RCC 7860 (cell line): Measurements from ENCODE around the gene MAML3.

ENCODE experiments used
- DNase-seq: peaks from one replicate; pipeline ENCODE4 v3.0.0-alpha.2; 2015; ENCODE audit warnings: low spot score
- FAIRE-seq: peaks from 2 replicates; lab custom pipeline; 2012; peaks lifted over from hg19 to GRCh38; lab: Jason Lieb, UNC

The MAML3 gene

GRCh38 chr4:139940600-139940999 is 213.4 kb downstream of the MAML3 start:
- FAIRE-seq (no peak), DNase-seq (no peak)

- no peak for FAIRE-seq
- DNase-seq, result no peak
These were observed 215.6 kb downstream of the MAML3 start for GRCh38 chr4:139938414-139938813.

- FAIRE-seq, result no peak
- no peak for DNase-seq
These were observed 218.1 kb downstream of the MAML3 start for GRCh38 chr4:139935911-139936310.

- FAIRE-seq, result no peak
These were observed 219.2 kb downstream of the MAML3 start for GRCh38 chr4:139934708-139935195.

GRCh38 chr4:139934057-139934707 is 219.8 kb downstream of the MAML3 start:
- FAIRE-seq (no peak), DNase-seq (no peak)

More at GRCh38 chr4:139934708-139935195, 219.2 kb downstream of the MAML3 start:
- DNase-seq, result no peak

- no peak for FAIRE-seq
- DNase-seq, result peak; percentile 29
These were observed 220.4 kb downstream of the MAML3 start for GRCh38 chr4:139933541-139933940.

GRCh38 chr4:139933104-139933503 is 220.9 kb downstream of the MAML3 start:
- DNase-seq, result no peak
- no peak for FAIRE-seq

GRCh38 chr4:139924782-139925181 is 229.2 kb downstream of the MAML3 start:
- no peak for FAIRE-seq
- DNase-seq, result no peak

GRCh38 chr4:139922406-139923024 is 231.5 kb downstream of the MAML3 start:
- DNase-seq (no peak), FAIRE-seq (no peak)

GRCh38 chr4:139921429-139922184 is 232.4 kb downstream of the MAML3 start:
- no peak for DNase-seq
- no peak for FAIRE-seq

- DNase-seq, result no peak
- no peak for FAIRE-seq
These were observed 233.4 kb downstream of the MAML3 start for GRCh38 chr4:139920486-139921002.

GRCh38 chr4:139919521-139919920 is 234.5 kb downstream of the MAML3 start:
- DNase-seq, result no peak

GRCh38 chr4:139919004-139919403 is 235.0 kb downstream of the MAML3 start:
- no peak for FAIRE-seq
- no peak for DNase-seq

More at GRCh38 chr4:139919521-139919920, 234.5 kb downstream of the MAML3 start:
- FAIRE-seq, result no peak

GRCh38 chr4:139918591-139918990 is 235.4 kb downstream of the MAML3 start:
- FAIRE-seq, result no peak

GRCh38 chr4:139917896-139918295 is 236.1 kb downstream of the MAML3 start:
- FAIRE-seq, result no peak
- no peak for DNase-seq

More at GRCh38 chr4:139918591-139918990, 235.4 kb downstream of the MAML3 start:
- no peak for DNase-seq

GRCh38 chr4:139916041-139916440 is 237.9 kb downstream of the MAML3 start:
- no peak for DNase-seq

GRCh38 chr4:139915037-139915436 is 238.9 kb downstream of the MAML3 start:
- FAIRE-seq, result no peak
- DNase-seq, result no peak

More at GRCh38 chr4:139916041-139916440, 237.9 kb downstream of the MAML3 start:
- no peak for FAIRE-seq

GRCh38 chr4:139913995-139914598 is 239.9 kb downstream of the MAML3 start:
- no peak for DNase-seq
- no peak for FAIRE-seq

- no peak for FAIRE-seq
- DNase-seq, result no peak
These were observed 240.5 kb downstream of the MAML3 start for GRCh38 chr4:139913398-139913990.

GRCh38 chr4:139912445-139912844 is 241.5 kb downstream of the MAML3 start:
- FAIRE-seq (no peak), DNase-seq (no peak)

GRCh38 chr4:139910106-139910505 is 243.9 kb downstream of the MAML3 start:
- DNase-seq (no peak), FAIRE-seq (no peak)
